EL (cell line): ENCODE measurements around the gene MED12L.

Source experiments
- DNase-seq: peaks from one replicate; pipeline ENCODE4 v3.0.0-alpha.2; 2016

Gene MED12L

DNA sequence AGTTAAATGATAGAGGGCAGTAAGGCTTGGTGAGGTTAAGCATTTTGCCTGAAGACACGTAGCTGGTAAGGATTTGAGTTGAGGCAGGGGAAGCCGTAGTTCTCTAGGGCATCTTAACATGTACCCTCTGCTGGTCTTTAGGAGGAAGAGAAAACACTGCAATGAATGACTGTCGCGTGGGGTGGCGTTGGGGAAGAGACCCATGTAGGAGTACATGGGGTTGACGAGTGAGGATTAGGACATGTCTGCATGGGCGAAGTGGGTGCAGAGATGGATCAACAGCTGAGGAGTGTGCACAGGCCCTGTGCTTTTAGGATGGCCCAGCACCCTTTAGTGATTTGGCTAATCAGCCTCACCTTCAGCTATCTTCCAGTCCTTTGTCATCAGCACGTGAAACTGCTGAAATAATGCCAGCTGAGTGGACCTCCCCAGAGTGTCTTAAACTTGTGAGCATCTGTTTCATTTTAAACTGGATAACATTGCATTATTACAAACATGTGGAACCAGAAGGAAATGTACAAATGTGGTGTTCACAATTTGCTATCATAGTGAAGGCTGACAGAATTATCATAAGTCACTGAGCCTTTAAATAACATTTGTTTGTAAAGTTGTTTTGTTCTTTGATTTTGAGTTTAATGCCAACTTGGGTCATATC lies 177.5 kb downstream of the MED12L start:
- DNase-seq, result no peak

DNA sequence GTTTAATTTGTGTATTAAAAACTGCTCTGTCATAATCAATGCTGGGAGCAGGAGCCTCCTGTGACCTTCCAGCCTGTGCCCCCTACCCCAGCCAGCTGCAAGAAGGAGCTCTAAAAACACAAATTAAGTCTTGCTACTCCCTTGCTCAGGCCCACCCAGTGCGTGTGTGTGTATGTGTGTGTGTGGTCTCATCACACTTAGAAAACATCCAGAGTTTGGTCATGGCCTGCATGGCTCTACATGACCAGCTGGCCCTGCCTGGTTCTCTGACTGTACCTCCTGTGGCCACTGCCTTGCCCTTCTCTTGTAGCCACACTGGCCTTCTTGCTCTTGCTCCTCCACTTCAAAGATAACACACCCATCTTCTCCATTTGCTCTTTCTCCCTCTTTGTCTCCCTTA lies 179.1 kb downstream of the MED12L start:
- DNase-seq, result no peak

DNA sequence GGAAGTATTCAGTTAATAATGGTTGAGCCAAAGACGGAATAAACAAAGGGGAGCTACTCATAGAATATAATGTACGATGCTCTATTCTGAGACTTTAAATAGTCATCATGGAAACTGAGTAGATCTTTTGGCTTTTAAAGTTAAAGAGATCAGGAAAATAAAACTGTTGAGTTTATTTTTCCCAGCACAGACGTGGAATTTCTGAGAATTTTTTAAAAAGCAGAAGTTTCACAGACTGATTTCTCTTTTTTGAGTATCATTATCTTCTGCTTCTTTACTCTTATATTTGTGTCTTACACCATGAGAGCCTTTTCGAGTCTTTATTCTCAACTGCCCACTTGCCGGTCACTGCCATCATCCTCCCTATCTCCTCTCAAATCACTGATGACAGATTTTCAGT lies 179.7 kb downstream of the MED12L start:
- DNase-seq, result no peak

DNA sequence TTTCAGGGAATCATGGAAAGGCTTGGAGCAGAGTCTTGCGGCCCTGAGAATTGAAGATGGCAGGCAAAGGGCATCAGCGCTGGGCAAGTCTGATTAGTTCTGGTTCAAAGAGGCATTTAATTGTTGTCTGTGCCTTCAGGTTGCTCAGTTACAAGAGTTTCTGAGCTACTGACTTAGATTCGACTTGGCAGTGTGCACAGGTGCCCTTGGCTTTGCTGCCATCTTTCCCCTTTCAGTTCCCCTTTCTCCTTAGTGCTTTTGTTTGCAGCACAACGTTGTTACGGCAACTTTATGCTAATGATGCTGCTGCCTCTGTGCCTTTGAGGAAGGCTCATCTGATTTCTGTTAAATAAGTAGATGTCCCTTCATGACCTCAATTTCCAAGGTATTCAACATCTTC lies 180.4 kb downstream of the MED12L start:
- no peak for DNase-seq

DNA sequence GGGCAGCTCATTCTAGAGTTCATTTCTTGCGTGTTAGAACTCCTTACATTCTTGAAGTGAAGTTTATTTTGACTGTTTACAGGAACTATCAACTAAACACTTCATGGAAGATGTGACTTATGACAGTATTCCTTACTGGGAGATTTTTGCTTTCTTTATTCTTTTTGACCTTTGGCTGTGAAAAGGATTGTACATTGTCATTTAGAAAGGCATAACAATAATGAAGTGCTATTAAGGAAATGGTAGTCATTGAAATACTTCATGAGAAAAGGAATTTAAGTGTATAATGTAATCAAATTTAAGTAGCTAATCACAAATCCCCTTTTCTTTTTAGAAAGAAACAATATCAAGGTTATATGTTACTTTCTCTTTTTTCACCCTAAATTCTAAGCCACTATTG lies 181.6 kb downstream of the MED12L start:
- DNase-seq, result no peak

DNA sequence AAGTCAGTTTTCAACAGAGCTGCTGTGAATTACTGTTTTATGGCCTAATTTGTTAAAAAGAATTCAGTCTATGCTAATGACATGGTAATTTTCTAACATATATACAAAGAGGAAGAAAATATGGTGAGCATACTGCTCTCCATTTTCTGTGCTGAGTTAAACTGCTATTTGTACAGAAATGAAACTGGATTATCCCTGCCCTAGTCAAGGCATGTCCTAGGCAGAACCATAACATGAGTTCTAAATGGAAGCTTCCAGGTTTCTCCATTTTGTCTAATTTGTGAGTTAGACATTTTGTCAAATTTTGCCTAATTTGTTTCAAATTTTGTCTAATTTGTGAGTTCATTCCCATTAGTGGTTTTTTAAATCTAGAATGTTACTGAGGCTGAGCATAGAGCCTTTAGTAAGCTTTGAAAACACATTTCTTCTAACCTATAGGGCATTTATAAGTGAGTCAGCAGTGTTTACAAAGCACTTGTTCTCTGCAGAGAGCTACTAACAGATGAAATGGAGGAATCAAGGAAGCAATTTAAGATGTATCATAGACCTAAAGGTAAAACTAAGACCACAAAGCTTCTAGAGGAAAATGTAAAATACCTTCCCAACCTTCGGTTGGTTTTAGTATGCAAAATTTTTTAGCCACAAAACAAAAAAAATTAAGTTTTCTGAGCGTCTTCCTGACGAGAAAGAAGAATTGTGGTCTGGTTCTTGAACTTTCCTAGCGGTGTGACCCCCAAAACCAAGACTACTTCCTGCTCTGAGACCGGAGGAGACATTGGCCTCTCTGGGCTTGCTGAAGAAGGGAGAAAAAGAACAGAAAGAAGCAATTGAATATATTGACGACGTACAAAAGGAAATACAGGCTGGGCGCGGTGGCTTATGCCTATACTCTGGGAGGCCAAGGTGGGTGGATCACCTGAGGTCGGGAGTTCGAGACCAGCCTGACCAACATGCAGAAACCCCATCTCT lies 183.1 kb downstream of the MED12L start:
- DNase-seq, result no peak

DNA sequence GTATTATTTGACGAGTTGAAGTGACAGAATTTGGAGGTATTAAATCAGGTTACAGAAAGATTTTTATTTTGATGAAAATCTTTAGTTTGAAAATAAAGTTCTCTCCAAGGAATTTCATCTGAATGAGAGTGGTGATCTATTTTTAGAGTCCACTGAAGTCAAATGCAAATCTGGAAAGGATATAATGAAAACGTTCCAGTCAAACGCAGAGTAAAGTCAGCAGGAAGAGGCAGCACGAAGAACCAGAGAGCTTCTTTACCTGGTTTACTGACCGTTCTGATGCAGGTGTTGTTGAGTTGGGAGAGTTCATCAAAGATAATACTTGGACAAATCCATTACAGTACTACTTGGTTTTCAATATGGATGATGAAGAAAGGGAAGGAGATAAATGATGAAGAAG lies 184.2 kb downstream of the MED12L start:
- no peak for DNase-seq

DNA sequence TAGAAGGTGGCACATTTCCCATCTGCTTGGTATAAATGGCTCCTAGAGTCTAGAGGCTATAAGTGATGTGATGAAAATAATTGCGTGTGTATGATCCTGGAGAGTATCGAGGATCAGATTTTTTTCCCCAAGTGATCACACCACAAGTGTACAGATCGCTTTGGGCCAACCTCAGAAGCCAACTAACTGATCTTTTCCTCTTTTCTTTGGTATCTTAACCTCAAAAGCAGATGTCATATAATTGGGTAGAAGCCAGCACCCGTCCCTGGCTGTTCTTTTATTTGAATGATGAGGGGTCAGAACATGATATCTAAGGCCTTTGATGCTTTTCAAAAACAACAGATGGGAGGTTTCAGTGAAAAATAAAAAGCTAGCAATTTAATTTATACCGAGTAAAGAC lies 189.6 kb downstream of the MED12L start:
- DNase-seq, result no peak

DNA sequence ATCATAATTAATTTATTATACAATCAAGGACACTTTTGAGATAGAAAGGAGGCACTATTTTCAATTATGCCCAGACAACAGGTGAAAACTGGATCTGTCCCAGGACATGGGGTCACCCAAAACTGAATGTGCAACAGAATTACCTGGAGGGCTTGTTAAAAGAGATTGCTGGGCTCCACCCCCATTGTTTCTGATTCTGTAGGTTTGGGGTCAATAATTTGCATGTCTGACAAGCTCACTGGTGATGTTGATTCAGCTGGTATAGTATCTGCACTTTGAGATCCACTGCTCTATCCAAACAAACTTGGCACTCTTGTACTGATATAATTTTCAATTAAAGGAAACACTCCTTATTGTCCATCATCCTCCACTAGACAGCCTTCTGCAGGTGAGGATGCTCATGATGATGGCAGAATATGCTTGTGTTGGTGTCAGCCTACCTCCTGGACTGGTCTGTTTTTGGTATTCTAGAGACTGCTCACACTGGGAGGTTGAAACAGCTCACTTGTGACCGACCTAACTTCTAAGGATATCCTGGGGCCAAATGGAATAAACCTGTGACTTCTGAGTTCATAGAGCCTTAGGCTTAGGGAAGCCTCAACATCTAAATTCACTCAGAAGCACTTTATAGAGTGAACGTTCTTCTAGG lies 190.7 kb downstream of the MED12L start:
- DNase-seq, result no peak

DNA sequence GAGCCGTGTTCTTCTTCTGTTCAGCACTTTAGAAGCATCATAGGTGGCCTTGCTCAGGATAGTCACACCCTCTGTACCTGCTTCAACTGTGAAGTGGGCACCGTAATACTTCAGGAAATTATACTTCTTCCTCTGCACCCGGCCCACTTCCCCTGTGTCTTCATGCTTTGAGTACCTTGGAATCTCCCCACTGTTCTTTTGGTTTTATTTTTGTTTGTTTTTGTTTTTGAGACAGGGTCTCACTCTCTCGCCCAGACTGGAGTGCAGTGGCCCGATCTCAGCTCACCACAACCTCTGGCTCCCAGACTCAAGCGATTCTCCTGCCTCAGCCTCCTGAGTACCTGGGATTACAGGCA lies 191.2 kb downstream of the MED12L start:
- no peak for DNase-seq

DNA sequence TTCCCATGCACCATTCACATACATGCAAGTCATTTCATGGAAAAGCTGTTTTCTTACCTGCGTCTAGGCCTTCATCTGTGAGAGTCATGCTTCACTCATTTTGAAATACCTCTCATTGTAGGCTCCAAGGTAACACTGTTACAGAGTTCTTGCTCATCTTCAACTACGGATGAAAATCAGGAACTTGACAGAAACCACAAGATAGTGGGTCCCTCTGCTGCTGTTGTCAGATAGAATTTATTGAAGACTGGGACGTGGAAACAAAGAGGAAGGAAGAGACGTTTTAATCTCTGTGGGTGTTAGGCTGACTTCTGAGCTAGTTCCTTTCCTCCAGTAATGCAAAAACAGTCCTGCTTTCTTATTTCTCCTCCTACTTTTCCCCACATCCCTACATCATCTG lies 192.8 kb downstream of the MED12L start, which contains the start of gene P2RY14:
Gene P2RY14, minus strand, starts transcription at position 313 of the 400 bp plus-strand sequence. CDS start 64,226 bp downstream, outside the sequence.
- DNase-seq, result no peak

DNA sequence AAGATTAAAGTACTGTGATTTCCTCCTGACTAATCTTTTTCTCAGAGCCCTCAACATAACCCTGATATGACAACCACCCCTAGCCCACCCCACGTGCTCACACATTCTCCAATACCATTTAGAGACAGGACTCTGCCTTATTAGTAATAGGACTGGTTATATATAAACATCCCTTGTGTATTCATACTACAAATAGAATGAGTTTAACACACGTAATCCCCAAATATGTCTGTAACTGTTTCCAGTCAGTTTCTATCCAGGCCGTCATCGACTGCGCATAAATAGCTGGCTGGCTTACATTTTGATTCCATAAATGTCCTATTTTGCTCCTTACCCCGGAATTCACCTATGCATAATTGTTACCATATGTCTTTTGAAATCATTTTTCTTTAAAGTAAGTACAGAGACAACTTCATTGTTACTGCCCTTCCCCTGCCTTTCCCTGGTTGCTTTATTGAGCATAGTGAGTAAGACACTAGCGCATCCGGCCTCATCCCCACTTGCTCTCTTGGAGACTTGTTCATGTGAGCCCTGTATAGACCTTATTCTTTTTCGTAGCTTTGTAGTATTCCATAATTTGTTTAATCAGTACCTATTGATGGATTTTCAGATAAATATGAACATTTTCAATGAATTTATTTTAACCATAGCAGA lies 196.3 kb downstream of the MED12L start:
- DNase-seq, result no peak

DNA sequence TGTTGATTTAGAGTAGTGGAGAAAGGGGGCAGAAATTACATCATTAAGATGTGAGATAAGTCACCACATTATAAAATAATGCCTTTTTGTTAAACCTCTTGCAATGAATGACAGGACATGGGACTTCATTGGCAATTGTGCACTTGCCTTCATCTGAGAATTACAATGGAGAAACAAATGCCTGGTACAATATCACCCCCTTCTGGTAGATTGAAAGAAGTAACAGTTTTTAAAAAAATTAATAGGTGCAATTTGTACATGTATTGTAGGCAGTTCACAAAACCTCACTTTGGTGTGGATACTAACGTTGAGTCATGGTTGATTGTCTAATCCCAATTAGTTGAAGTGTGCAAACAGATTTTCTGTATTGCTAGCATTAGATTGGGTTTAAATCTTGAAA lies 197.5 kb downstream of the MED12L start:
- peak; percentile 57 for DNase-seq

DNA sequence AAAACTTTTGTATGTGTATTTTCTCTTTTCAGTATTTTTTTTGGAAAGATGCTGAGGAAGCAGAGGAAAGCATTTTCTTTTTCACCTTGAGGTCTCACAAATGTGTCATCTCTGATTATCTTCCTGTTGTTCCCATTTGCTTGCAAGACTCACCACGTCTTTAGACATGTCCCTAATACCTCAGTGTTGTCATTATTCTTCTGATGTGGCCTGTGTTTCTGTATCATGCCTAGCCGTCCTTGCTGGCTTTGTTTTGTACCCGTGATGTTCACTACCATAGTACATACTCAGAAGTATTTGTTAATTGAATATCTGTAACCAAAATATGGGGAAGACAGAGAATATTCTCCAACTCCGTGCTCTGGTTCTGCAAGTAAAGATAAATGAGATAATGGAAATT lies 197.9 kb downstream of the MED12L start:
- no peak for DNase-seq

DNA sequence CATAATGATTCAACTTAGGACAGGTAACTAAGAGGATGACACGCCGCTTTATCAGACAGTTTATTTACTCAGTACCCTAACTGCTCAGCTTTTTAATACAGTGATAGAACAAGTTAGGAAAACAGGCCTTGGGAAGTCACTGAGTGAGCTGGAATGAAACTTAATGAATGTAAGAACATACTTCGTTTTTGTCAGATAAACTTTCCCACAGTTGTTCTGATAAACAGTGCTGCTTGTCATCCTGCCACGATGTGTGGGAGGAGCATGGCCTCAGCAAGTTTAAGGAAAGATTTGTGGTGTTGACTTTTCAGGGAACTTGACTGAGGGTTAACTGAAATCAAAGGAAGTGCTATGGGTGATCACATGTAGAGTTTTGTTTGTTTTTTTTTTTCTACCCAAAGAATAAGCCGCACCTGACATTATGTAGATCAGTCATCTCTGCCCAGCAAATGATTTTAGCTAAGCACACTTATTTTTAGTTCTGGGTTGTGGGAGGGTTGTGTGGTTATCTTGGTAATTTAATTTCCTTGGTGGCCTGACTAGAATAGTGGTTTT lies 198.5 kb downstream of the MED12L start:
- no peak for DNase-seq

DNA sequence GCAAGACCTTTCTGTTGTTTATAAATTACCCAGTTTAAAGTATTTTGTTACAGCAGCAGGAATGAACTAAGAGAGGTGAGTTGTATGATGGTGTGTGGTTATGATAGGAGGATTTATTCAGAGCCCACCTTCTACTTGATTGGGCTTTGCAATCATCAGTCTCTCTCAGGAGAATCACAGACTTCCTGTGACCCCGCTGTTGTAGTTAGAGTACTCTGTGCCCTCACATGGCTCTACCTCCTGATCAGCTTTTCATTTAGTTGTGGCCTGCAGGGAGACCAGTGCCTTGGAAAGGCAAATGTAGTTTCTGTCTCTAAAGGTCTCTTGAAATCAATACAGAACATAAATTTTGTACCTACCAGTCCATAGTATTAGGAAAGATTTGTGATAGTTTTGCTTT lies 200.5 kb downstream of the MED12L start:
- DNase-seq, result no peak

DNA sequence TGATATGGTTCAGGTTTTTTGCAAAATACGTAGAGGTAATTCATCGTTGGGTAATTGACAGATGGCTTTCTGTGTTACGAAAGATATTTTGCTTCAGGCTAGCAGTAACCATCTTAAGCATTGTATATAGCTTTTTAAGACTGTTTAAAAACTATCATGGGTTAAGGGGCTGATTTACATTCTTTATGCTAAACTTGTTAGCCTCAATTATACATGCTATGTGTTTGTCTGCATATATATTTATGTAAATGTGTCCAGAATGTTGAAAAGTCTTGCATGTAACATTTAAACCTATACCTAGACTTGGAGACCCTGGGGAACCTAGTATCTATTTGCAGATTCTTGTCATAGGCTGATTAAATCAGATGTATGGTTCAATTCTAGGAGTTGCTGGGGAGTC lies 204.0 kb downstream of the MED12L start:
- DNase-seq, result no peak

DNA sequence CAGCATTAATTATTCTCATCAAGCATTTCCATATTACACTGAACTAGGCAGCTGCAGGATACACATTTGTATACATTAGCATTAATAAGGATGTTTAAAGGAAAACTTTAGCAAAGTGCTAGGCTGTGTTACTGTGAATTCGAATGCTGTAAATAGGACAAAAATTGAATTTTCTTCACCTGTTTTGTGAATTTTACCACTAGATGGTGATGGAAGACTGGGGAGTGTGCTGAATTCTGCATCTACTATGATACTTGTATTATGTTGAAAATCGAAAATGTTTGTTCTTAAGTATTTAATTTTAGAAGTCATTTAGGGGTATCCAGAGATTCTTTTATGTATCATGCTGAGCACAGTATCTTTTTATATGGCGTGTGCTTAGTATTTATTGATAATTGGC lies 205.2 kb downstream of the MED12L start:
- peak; percentile 46 for DNase-seq

DNA sequence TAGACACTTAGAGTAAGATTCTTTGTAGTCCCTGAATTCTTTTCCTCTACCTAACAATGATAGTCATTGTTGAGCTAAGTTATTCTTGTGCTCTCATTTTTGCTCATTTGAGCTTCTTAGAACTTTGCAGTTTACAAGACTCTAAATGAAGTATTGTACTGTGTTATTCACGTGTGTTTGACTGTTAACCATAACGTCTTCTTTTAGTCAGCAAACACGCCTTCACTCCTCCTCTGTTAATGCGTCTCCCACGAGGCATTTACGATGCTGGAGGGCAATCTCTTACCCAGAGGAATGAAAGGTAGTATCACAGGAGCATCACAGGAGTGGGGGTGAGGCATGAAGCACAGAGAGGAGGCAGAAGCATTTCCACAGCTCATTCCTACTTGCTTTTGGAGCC lies 207.7 kb downstream of the MED12L start:
- no peak for DNase-seq

DNA sequence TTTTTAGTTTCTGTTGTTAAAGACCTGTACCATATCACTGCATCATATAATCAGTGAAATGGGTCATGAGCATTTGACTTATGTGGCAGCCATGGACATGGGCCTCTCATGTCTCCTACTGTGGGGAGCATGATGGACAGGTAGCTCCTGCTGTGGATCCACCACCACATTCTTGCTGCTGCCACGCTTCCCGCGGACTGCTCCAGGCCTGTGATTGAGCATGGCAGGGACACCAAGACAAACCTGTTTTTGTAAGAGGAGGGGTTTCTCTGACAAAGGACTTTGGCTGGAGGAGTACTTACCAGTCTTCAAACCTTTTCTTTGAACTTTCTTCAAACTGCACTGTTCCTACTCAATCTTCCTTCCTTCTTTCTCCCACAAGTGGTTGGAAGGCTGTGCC lies 210.8 kb downstream of the MED12L start:
- no peak for DNase-seq

DNA sequence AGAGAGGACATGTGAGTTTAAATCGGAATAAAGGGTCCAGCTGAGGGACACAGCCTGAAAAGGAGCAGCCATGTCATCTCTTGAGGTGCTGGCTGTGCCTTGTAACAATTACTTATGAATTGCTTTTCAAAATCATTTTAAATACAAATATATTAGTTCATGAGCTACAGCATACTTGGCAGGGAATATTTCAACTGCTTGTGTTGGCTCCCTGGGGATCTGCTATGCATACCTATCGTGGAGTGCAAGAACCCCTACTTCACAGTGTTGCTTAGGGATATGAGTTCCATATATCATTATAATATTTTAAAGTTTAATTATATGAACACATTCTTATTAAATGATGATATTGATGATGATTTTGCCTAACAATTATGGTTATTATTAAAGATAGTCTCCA lies 212.0 kb downstream of the MED12L start:
- no peak for DNase-seq

DNA sequence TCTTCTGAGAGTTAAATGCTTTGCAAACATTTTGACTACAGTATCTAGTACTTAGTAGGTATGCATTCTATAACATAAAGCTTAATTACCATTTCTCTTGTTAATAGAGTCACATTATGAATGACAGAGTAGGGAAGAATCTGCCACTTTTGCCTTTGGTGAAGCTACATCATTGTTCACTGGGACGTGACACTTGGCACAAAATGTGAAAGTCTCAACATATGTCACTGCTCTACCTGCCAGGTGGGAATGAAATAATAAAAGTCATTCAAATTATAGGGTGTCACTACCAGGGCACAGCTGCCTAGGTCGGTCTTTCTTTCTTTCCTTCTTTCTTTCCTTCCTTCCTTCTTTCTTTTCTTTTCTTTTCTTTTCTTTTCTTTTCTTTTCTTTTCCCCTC lies 213.5 kb downstream of the MED12L start:
- DNase-seq, result no peak

DNA sequence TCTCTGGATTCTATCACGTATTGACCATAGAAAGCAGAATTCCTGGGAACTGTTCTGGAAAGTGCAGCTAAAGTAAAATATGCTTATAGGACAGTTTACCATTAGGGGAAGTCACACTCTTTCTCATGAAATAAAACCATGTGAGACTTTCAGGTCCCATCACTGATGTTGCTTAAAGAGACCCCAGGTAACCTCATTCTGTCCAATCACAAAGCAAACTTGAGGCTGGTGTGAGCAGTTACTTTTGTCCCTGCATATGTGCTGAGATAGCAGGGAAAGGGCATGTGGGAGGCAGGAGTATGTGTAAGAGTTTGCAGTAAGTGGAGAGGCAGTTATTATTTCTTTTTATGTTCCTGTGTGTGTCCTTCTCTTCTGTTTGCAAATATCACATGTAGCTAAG lies 215.1 kb downstream of the MED12L start:
- DNase-seq, result no peak
